Ramos (cell line): ENCODE results near the gene TMEM120B.
"Not testable (repeated sequence)": the region's sequence is repeated elsewhere in the genome, so short reads cannot be mapped to it uniquely, and the experiment has no call there.

Source experiments
- in situ Hi-C: fragments of 300-500 bp; cut with MboI; formaldehyde crosslinking; loops from one replicate; pipeline ENCODE4 v1.14.3; 2022; ENCODE audit warnings: low sequenced_read_pairs; ENCODE audit not compliant: unreplicated experiment

Gene TMEM120B

DNA sequence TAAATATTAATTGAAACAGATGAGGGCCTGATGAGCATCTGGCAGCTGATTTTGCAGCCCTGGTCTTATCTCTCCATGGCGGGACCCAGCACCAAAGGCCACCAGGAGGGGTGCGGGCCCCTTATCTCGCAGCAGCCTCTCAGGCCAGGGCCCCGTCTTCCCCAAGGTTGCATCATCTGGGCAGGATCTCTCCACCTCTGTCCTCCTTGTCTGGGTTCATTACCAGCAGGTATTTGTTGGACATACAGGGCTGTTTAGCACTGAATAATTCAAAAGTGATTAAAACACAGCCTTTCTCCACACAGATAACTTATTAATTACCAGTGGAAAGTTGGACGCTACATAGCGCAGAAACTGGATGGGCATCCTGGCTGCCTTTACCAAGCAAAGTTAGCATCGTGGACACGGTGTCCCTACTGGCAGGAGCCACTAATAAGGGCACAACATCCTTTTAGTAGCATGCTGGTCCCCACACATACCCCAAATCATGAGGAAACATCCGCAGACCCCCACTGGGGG, 25.8 kb downstream of the TMEM120B start:
- in situ Hi-C loops: no loop called here

DNA sequence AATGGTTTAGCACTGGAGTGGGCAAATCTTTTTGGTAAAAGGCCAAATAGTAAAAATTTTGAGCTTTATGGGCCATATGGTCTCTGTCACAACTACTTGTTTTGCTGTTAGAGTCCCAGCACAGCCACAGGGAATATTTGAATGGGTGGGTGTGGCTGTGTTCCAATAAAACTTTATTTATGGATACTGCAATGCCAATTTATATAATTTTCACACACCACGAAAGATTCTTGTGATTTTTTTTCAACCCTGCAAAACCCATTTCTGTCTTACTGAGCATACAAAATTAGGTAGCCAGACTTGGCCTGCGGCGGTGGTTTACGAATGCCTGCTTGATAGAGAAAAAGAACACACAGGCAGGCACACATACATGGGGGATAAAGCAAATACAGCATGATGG, 28.3 kb downstream of the TMEM120B start:
- in situ Hi-C loops: no loop called here

DNA sequence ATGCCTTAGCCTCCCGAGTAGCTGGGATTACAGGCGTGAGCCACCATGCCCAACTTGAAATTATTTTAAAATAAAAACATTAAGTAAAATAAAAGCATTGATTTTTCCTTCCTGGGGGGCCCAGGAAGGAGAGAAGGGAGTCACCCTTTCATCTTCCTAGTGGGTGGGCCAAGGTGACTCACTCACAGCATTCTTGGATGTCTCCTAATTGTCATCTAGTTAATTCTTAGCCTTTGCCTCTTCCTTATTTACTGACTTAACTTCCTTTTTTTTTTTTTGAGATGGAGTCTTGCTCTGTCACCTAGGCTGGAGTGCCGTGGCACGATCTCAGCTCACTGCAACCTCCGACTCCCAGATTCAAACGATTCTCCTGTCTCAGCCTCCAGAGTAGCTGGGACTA, 29.2 kb downstream of the TMEM120B start:
- in situ Hi-C loops: no loop called here

DNA sequence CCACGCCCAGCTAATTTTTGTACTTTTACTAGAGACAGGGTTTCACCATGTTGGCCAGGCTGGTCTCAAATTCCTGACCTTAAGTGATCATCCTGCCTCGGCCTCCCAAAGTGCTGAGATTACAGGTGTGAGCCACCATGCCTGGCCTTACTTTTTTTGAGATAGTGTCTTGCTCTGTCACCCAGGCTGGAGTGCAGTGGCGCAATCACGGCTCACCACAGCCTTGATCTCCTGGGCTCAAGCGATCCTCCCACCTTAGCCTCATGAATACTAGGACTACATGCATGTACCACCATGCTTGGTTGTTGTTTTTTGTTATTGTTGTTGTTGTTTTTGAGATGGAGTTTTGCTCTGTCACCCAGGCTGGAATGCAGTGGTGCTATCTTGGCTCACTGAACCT, 33.0 kb downstream of the TMEM120B start:
- in situ Hi-C loops: not testable (repeated sequence)

DNA sequence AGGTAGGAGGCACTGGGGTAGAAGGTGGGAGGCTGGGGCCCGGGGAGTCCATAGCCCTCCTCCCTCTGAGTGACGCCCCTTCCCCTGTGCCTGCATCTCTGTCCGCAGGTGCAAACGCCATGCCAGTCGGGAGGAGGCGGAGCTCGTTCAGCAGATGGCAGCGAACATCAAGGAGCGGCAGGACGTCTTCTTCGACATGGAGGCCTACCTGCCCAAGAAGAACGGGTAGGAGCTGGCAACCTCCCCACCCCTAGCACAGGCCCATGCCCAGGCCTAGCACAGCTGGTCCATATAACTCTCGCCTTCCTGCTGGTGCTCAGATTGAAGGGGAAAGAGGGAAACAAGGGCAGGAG, 35.6 kb downstream of the TMEM120B start:
- in situ Hi-C loops: no loop called here

DNA sequence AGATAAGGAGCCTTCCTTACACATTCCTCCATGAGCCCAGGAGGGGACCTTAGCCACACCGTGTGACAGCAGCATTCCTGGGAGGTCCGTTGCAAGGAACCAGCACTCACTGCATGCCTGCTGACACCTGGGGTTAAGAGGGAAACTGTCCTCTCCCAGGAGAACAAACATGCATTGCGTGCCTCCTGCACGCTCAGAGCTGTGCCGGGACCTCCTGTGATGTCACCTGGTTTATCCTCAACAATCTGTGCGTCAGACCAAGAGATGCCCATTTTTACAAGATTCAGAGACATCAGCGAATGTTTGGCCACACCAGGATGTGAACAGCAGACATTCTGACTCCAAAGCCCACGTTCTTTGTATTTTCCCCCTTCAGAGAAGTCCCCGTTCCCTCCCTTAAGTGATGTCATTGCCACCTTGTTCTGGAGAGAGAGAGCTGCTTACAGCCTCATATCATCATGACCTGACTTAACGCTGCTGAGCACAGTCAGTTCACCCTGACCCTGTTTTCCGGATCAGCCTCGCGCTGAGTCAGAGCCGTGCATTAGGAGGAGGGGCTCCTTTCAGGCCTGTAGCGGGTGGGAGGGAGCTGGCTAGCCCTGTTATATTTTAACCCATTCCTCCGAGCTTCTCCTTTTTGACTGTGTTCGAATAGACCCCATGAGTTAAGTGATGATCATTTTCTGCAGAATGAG, 36.2 kb downstream of the TMEM120B start:
- in situ Hi-C loops: no loop called here

DNA sequence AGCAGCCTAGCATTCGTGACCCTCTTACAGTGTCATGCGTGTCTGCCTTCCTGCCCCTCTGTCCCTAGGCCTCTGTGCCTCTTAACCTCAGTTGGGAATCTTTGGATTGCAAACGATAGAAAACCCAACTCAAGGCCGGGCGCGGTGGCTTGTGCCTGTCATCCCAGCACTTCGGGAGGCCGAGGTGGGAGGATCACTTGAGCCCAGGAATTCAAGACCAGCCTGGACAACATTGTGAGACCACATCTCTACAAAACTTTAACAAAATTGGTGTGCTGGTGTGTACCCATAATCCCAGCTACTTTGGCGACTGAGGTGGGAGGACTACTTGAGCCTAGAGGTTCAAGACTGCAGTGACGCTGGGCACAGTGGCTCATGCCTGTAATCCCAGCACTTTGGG, 36.7 kb downstream of the TMEM120B start:
- in situ Hi-C loops: no loop called here

DNA sequence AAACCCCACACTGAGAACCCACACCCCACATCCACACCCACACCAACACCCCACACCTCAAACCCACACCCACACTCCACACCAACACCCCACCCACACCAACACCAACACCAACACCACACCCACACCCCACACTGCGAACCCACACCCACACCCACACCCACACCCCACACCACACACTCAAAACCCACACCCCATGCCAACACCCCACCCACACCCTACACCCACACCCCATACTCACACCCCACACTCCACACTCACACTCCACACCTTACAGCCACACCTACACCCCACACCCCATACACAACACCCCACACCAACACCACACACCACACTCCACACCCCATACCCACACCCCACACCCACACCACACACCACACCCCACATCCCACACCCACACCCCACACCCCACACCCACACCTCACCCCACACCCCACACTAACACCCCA, 38.0 kb downstream of the TMEM120B start:
- in situ Hi-C loops: no loop called here

DNA sequence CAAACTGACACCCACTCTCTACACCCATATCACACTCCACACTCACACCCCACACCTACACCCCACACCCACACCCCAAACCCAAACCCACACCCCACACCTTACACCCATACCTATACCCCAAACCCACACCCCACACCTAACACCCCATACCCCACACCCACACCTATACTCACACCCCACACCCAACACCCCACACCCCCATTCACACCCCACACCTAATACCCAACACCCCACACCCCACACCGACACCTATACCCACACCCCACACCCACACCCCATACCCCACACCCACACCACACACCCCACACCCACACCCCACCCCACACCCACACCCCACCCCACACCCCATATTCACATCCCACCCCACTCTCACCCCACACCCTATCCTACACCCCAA, 38.5 kb downstream of the TMEM120B start:
- in situ Hi-C loops: no loop called here

DNA sequence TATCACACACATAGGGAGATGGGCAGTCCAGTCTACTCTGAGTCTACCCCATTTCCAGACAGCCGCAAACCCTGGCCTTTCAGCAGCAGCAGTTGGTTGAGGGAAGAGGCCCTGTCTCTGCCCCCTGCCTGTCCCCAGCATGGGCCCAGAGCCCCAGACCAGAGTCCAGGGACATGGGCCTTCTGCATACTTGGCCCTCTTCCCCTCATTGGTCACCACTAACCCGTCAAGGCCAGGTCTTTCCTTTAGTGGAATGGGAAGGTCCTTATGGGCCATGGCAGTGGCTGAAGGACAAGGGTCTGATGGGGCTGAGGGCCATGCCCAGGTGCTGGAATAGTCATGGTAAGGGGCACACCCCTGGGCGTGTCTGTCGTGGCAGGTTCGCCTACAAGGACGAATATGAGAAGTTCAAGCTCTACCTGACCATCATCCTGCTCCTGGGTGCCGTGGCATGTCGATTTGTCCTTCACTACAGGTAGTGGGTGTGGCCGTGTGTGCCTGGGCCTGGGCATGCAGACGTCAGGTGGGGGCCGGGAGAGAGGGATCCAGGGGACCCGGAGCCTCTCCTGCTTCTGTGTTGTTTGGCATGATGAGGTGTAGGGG, 39.3 kb downstream of the TMEM120B start:
- in situ Hi-C loops: no loop called here

DNA sequence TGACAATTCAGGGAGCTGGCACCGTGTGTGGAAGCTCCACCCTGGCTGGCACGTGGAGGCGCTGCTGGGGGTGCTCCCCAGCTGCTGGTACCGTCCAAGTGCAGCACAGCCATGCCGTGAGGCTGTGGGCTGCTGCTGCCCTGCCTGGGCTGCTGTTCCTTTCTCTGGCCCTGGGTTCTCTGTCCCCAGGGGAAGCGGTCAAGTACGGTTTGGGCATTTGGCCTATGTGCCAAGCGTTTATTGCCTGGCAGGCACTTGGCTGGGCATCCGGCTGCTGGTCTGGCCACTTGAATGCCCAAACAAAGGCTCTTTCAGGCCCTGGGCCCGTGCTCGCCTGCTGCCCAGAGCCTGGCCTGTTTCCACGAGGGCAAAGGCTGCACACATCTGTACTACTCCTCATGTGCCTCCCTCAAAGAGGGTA, 41.3 kb downstream of the TMEM120B start:
- in situ Hi-C loops: no loop called here

DNA sequence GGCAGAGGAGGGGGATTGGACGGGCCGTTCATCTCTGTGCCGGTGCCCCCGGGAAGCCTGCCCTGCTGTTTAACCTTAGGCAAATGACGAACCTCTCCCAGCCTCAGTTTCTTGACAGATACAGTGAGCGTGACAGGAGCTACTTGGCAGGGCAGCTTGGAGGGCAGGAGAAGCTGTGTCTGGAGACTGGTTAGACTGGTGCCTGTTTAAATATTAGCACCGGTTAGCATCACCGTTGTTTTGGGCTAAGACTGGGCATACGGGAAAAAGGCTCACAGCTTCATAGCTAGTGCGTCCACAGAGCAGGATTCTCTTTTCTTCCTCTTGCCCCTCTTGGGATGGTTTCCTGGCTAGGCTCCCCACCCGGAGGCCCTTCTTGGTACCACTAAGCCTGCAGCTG, 42.3 kb downstream of the TMEM120B start:
- in situ Hi-C loops: no loop called here

DNA sequence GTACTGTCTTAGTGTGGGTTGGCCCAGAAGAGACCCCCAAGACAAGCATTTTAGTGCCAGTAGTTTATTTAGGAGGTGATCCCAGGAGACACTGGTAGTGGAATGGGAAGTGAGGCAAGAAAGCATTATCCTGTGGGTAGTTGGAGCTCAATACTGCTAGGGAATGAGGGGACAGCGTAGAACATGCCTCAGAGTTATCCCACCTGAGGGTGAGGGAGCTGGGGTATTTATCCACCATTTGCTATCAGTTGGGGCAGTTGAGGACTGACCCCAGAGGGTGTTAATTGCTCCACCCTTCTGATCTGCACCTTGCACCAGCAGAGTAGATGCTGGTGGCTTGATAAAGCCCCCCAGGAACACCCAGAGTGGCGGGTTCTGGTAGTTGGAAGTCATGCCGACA, 43.0 kb downstream of the TMEM120B start:
- in situ Hi-C loops: no loop called here

DNA sequence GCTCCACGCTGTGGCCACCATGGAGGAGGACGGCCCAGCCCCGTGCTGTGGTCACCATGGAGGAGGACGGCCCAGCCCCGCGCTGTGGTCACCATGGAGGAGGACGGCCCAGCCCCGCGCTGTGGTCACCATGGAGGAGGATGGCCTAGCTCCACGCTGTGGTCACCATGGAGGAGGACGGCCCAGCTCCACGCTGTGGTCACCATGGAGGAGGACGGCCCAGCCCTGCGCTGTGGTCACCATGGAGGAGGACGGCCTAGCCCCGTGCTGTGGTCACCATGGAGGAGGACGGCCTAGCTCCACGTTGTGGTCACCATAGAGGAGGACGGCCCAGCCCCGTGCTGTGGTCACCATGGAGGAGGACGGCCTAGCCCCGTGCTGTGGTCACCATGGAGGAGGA, 46.0 kb downstream of the TMEM120B start:
- in situ Hi-C loops: not testable (repeated sequence)

DNA sequence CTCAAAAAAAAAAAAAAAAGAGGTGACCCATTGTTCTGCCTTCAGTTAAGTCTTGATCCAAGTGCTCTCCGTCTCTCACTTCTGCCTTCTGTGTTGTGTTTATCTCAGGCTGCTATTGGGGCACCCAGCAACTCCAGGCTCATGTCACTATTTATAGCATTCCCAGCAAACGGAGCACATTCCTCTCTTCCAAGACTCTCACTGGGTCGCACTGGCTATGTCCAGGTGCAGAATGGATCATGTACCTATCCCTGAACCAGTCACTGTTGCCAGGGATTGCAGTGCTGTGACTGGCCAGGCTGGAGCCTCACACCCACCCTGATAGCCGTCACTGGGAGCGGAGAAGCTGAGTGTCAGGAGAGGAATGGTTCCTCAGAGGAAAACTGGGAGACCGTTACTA, 49.7 kb downstream of the TMEM120B start:
- in situ Hi-C loops: no loop called here

DNA sequence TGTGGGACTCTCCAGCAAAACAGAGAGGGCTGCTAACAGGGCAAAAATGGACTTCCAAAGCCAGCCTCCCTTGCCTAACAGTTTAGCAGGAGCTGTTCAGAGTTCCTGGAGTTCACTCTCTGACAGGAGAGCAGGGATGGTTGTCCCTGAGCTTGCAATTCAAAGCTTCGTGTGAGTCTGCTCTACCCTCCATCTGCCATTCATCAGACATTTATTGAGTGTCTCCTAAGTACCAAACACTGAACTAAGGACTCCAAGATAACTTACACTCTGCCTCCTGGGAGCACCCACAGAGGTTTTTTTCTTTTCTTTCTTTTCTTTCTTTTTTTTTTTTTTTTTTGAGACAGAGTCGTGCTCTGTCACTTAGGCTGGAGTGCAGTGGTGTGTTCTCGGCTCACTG, 52.3 kb downstream of the TMEM120B start:
- in situ Hi-C loops: no loop called here

DNA sequence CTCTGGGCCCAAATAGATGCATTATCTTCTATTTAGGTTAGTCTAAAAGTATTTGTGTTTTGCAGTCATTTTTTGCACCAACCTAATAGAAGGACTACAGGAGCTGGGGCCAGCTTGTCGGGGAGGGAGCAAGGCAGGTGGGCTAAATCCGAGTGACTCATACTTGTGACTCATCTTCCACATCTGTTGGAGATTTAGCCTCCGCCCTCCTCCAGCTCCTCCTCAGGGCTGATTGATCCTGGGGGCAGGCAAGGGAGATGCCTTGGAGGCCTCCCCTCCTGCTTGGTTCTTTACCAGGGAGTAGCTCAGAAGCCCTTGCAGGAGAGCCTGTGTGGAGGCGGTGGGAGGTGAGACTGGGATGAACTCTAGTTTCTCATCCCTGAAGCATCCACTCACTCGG, 53.0 kb downstream of the TMEM120B start:
- in situ Hi-C loops: no loop called here

DNA sequence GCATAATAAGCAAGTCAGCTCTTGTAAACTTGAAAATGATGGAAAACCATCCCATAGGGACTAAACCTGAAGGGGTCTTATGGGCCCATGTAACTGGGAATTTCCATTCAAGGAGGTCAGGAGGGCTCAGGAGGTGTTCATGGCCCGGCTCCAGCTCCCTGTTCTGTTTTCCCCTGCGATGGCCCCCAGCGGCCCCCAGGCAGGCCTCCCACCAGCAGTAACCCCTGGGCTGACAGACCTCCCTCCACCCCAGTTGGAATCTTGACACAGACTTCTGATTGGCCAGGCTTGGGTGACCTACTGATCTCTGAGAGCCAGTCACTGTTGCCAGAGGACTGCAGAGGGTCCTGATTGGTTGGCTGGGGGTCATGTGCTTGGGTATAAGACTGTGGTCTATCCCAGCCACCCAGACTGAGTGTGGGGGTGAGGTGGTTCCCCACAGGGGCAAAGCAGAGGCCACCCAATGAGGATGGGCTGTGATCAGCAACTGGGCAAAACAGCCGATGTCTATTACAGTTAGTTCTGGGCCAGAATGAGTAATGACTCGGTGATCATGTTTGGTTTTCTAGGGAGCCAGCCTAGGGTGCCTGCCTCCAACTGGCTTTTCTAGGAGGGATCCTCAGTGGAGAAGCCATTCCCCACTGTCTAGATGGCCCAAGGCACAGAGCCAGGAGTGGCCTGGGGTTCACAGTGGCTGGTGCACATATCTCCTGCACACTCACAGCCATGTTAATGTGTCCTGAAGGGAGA, 53.9 kb downstream of the TMEM120B start:
- in situ Hi-C loops: no loop called here

DNA sequence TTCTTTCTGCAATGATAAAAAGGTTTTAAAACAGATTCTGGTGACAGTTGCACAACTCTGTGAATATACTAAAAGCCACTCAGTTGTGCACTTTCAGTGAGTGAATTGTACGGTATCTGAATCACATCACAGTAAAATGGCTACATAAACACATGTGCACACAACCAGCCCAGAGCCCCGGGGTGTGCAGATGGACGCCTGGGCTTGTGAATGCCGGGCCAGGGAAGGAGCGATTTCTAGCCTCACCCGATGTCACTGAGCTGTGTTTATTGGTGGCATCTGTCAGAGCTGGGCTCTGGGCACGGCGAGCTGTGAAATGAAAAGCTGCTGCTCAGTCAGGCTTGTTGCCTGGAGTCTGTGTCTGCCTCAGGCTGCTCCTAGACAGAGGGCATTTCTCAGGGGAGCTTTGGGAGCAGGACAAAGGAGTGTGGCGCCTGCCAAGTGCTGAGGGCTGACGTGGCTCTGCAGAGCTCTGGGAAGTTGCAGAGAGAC, 55.0 kb downstream of the TMEM120B start:
- in situ Hi-C loops: no loop called here

DNA sequence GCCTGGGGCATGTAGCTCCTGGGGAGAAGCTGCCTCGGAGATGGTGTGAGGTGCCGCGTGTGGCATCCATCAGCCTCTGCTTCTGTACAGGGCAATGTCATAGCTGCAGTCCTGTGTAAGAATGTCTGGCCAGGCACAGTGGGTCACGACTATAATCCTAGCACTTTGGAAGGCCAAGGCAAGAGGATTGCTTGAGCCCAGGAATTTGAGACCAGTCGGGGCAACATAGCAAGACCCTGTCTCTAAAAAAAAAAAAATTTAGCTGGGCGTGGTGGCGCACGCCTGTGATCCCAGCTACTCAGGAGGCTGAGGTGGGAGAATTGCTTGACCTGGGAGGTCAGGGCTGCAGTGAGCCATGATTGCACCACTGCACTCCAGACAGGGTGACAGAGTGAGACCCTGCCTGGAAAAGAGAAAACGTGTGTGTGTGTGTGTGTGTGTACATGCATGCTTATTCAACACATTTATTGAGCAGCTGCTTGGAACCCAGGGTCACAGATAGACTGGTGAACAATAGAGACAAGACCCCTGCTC, 56.8 kb downstream of the TMEM120B start:
- in situ Hi-C loops: no loop called here

DNA sequence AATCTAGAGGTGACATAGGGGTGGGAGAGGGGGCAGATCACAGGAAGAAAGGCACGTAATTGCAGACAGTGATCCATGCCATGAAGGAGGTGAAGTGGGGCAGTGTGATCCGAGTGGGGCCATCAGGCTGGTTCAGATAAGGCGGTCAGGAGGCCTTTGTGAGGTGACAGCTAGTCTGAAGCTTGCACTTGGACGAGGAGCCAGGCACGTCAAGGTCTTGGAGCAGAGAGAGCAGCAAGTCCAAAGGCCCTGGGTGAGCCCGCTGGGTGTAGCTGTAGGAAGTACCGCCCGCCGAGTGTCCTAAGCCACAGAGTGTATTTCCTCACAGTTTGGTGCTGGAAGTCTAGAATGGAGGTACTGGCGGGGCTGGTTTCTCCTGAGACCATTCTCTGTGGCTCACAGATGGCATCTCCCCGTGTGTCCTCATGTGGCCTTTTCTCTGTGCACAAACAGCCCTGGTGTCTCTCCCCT, 57.3 kb downstream of the TMEM120B start:
- in situ Hi-C loops: no loop called here
